Right lobe of liver (tissue), 4 donors: Measurements from ENCODE around the gene POFUT2.

Experiments
- POLR2A ChIP-seq: fragments of 450-650 bp; IDR thresholded peaks from one replicate; pipeline ENCODE4 v1.6.1; 2017; ENCODE audit warnings: antibody characterized with exemption, mild to moderate bottlenecking
- TF ChIP-seq, protein P1 (sequence below), 4 donors: fragments of 200-600 bp in 3 of 4; fragments of 450-650 bp in 1 of 4; IDR thresholded peaks; one replicate each; pipeline versions ENCODE4 v1.5.1 to v1.8.0; 2016 to 2022; ENCODE audit warnings: antibody characterized with exemption in 4 of 4, mild to moderate bottlenecking in 2 of 4
- donor health status: DM: no; HTN: no; CAD: no.
- donor health status: DM: no; HTN: no; CAD: no.
- donor health status: DM: no; HTN: yes; CAD: no.

DNA sequence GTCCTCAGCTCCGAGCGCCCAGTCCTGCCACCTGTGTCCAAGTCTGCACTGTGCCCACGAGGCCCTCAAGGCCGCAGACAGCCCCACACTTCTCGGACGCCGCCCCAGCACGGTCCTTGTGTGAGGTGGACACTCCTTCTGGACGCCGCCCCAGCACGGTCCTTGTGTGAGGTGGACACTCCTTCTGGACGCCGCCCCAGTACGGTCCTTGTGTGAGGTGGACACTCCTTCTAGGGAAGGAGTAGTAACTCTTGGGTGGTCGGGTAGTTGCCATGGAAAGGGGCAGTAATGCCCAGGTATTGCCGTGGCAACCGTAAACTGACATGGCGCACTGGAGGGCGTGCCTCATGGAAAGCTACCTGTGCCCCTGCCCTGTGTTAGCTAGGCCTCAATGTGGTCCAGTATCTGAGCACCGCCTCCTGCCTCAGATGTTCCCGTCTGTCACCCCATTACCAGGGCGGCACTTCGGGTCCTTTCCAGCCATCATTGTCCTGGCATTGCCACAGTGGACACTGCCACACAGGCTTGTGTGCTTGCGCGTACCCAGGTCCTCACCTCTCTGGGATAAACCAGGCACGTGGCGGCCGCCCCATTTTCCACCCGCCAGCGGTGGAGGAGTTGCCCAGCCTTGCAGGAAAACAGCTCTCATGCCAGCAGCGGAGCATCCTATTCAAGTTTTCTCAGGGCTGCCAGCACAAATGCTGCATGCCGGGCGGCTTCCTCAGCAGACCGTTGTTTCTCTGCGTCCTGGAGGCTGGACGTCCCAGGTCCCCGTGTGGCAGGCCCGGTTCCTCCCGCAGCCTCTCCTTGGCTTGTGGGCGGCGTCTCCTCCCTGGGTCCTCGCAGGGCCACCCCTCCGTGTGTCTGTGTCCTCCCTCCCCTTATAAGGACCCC is 40.8 kb upstream of the POFUT2 start:
- TF ChIP-seq, protein P1, sequence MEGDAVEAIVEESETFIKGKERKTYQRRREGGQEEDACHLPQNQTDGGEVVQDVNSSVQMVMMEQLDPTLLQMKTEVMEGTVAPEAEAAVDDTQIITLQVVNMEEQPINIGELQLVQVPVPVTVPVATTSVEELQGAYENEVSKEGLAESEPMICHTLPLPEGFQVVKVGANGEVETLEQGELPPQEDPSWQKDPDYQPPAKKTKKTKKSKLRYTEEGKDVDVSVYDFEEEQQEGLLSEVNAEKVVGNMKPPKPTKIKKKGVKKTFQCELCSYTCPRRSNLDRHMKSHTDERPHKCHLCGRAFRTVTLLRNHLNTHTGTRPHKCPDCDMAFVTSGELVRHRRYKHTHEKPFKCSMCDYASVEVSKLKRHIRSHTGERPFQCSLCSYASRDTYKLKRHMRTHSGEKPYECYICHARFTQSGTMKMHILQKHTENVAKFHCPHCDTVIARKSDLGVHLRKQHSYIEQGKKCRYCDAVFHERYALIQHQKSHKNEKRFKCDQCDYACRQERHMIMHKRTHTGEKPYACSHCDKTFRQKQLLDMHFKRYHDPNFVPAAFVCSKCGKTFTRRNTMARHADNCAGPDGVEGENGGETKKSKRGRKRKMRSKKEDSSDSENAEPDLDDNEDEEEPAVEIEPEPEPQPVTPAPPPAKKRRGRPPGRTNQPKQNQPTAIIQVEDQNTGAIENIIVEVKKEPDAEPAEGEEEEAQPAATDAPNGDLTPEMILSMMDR (IDR thresholded peaks at IDR 0.05): no peak
- TF ChIP-seq POLR2A: no peak
